HepG2 (cell line): ENCODE results near the gene MAN2A2. TPM values are rescaled to one million over a fixed set of nuclear protein-coding genes. Genes with fewer than 3 reads are reported as not detected.

Experiments used
- ARNT ChIP-seq: fragments of 450-650 bp; IDR thresholded peaks from 2 replicates; pipeline ENCODE4 v1.6.1; 2017
- CC2D1A ChIP-seq: sonication (generic); formaldehyde crosslinking; IDR thresholded peaks from 2 replicates; pipeline ENCODE4 v1.8.1; 2023; ENCODE audit warnings: mild to moderate bottlenecking, missing genetic modification reagents
- CSRNP2 ChIP-seq: sonication (generic); formaldehyde crosslinking; conservative IDR thresholded peaks from 2 replicates; pipeline ENCODE4 v1.8.0; 2022; ENCODE audit warnings: low read depth, missing genetic modification reagents
- ELF3 ChIP-seq: IDR thresholded peaks from 2 replicates; pipeline ENCODE4 v1.6.1; 2016; ENCODE audit warnings: missing genetic modification reagents, missing compliant biosample characterization
- FIP1L1 ChIP-seq: fragments of 200-400 bp; formaldehyde crosslinking; IDR thresholded peaks from 2 replicates; pipeline ENCODE4 v1.6.1; 2018; ENCODE audit warnings: low read depth, mild to moderate bottlenecking, low read length, moderate library complexity, borderline replicate concordance; ENCODE audit not compliant: insufficient read depth
- GFI1 ChIP-seq: sonication (generic); formaldehyde crosslinking; IDR thresholded peaks from 2 replicates; pipeline ENCODE4 v1.5.0; 2020; ENCODE audit warnings: missing genetic modification reagents, mild to moderate bottlenecking, borderline replicate concordance
- GTF3A ChIP-seq: sonication (generic); formaldehyde crosslinking; conservative IDR thresholded peaks from 2 replicates; pipeline ENCODE4 v1.4.0; 2020; ENCODE audit warnings: mild to moderate bottlenecking, missing genetic modification reagents
- HNRNPLL ChIP-seq: fragments of 200-400 bp; formaldehyde crosslinking; IDR thresholded peaks from 2 replicates; pipeline ENCODE4 v1.6.1; 2017; ENCODE audit warnings: mild to moderate bottlenecking, low read depth, low read length; ENCODE audit not compliant: poor library complexity, severe bottlenecking
- KLF9 ChIP-seq: IDR thresholded peaks from 2 replicates; pipeline ENCODE4 v1.6.1; 2016; ENCODE audit warnings: low read depth
- KMT2A ChIP-seq: sonication (generic); formaldehyde crosslinking; IDR thresholded peaks from 2 replicates; pipeline ENCODE4 v1.4.0; 2020; ENCODE audit warnings: missing genetic modification reagents
- MXI1 ChIP-seq: IDR thresholded peaks from 3 replicates; pipeline ENCODE4 v1.6.1; 2012; ENCODE audit warnings: low read depth, low read length, inconsistent platforms, borderline replicate concordance
- MYPOP ChIP-seq: sonication (generic); formaldehyde crosslinking; IDR thresholded peaks from 2 replicates; pipeline ENCODE4 v1.8.1; 2023; ENCODE audit warnings: mild to moderate bottlenecking, moderate library complexity, missing genetic modification reagents
- NBN ChIP-seq: fragments of 450-650 bp; conservative IDR thresholded peaks from 2 replicates; pipeline ENCODE4 v1.6.1; 2017
- NFIB ChIP-seq: sonication (generic); formaldehyde crosslinking; IDR thresholded peaks from 2 replicates; pipeline ENCODE4 v1.9.0; 2021; ENCODE audit warnings: missing genetic modification reagents, mild to moderate bottlenecking, borderline replicate concordance
- NFIC ChIP-seq: IDR thresholded peaks from 2 replicates; pipeline ENCODE4 v1.6.1; 2012; ENCODE audit warnings: mild to moderate bottlenecking, low read length, inconsistent platforms
- PHF20 ChIP-seq: sonication (generic); formaldehyde crosslinking; IDR thresholded peaks from 2 replicates; pipeline ENCODE4 v1.5.0; 2020; ENCODE audit warnings: mild to moderate bottlenecking, missing genetic modification reagents
- POLR2A ChIP-seq, 2 experiments: IDR thresholded peaks; 2 replicates each; pipeline ENCODE4 v1.6.1; 2011; ENCODE audit warnings: low read depth in 2 of 2, low read length in 2 of 2, mild to moderate bottlenecking in 1 of 2, moderate library complexity in 1 of 2; ENCODE audit not compliant: insufficient read depth in 1 of 2
- RARG ChIP-seq: sonication (generic); formaldehyde crosslinking; IDR thresholded peaks from 2 replicates; pipeline ENCODE4 v1.4.0; 2020; ENCODE audit warnings: low read depth, mild to moderate bottlenecking, missing genetic modification reagents
- REL ChIP-seq: sonication (generic); formaldehyde crosslinking; conservative IDR thresholded peaks from 2 replicates; pipeline ENCODE4 v1.8.0; 2022; ENCODE audit warnings: mild to moderate bottlenecking, missing genetic modification reagents, moderate library complexity
- SRF ChIP-seq: IDR thresholded peaks from 2 replicates; pipeline ENCODE4 v1.6.1; 2011; ENCODE audit warnings: mild to moderate bottlenecking, low read depth, low read length, moderate library complexity
- ZBTB21 ChIP-seq: sonication (generic); formaldehyde crosslinking; IDR thresholded peaks from 2 replicates; pipeline ENCODE4 v1.4.0; 2020; ENCODE audit warnings: missing genetic modification reagents
- ZGPAT ChIP-seq: IDR thresholded peaks from 2 replicates; pipeline ENCODE4 v1.6.1; 2016; ENCODE audit warnings: mild to moderate bottlenecking
- ZNF253 ChIP-seq: sonication (generic); formaldehyde crosslinking; IDR thresholded peaks from 2 replicates; pipeline ENCODE4 v1.8.0; 2022; ENCODE audit warnings: mild to moderate bottlenecking, missing genetic modification reagents, borderline replicate concordance
- ZNF546 ChIP-seq: sonication (generic); formaldehyde crosslinking; conservative IDR thresholded peaks from 2 replicates; pipeline ENCODE4 v1.8.1; 2023; ENCODE audit warnings: mild to moderate bottlenecking, missing genetic modification reagents
- ZNF549 ChIP-seq: sonication (generic); formaldehyde crosslinking; IDR thresholded peaks from 2 replicates; pipeline ENCODE4 v1.5.0; 2020; ENCODE audit warnings: missing genetic modification reagents
- ZNF788 ChIP-seq: sonication (generic); formaldehyde crosslinking; IDR thresholded peaks from 2 replicates; pipeline ENCODE4 v1.5.0; 2020; ENCODE audit warnings: mild to moderate bottlenecking, missing genetic modification reagents, borderline replicate concordance
- ZNF816 ChIP-seq: sonication (generic); formaldehyde crosslinking; IDR thresholded peaks from 2 replicates; pipeline ENCODE4 v1.8.0; 2022; ENCODE audit warnings: missing genetic modification reagents, mild to moderate bottlenecking, borderline replicate concordance
- ZSCAN21 ChIP-seq: sonication (generic); formaldehyde crosslinking; IDR thresholded peaks from 2 replicates; pipeline ENCODE4 v1.8.0; 2022; ENCODE audit warnings: mild to moderate bottlenecking, missing genetic modification reagents, moderate library complexity, borderline replicate concordance
- polyA plus RNA-seq, 8 experiments: library from polyadenylated mRNA; depleted of rRNA in 3 of 8; stranded (reverse) in 7 of 8; unstranded in 1 of 8; fragments of >200 nt; fragmentation: Illumina TruSeq in 4 of 8; extraction: Trizol in 4 of 8; gene quantifications; 2 replicates each; pipeline versions ENCODE4 v1.2.1 to v1.2.3, GENCODE V29; 2011 to 2016; ENCODE audit warnings: low read depth in 4 of 8, missing spikeins in 1 of 8, mixed read lengths in 1 of 8; ENCODE audit not compliant: insufficient read depth in 1 of 8
- total RNA-seq, 5 experiments: library from RNA; depleted of rRNA; stranded (reverse); fragments of >200 nt; fragmentation: Illumina TruSeq; extraction: Trizol; gene quantifications; 2 replicates each; pipeline ENCODE4 v1.2.3, GENCODE V29; 2016; ENCODE audit warnings: low read depth in 1 of 5

Gene MAN2A2
- total and polyA plus RNA-seq, 2 of the 13 experiments (the other 11 are each of a cell fraction or from before 2014, with no cell fraction given) = 17.5 to 51.5 TPM

- TF ChIP-seq CSRNP2 (CRISPR knock-in tag) (no peak), GFI1 (CRISPR knock-in tag) (peak; percentile 72), HNRNPLL (peak; percentile 55), POLR2A (IDR thresholded peaks at IDR 0.05; ENCODE audit: insufficient read depth in 1 of 2, low read depth in 2 of 2, low read length in 2 of 2) (peak; percentile 77 to 82), ZGPAT (CRISPR knock-in tag) (peak; percentile 86), REL (no peak), NFIC (no peak), ZNF816 (CRISPR knock-in tag) (no peak), ZNF549 (CRISPR knock-in tag) (0 out of 2 replicates have a peak, but pooled peaks have one; percentile 35), ZNF788 (peak; percentile 53; the same call in 1 of the 2 replicates), KLF9 (CRISPR knock-in tag) (peak; percentile 88), NFIB (CRISPR knock-in tag) (0 out of 2 replicates have a peak, but pooled peaks have one; percentile 65), PHF20 (CRISPR knock-in tag) (peak; percentile 56; the same call in 1 of the 2 replicates), ZSCAN21 (CRISPR knock-in tag) (peak; percentile 81), CC2D1A (CRISPR knock-in tag) (0 out of 2 replicates have a peak, but pooled peaks have one; percentile 48), ARNT (no peak), ZBTB21 (CRISPR knock-in tag) (no peak), ZNF253 (CRISPR knock-in tag) (no peak), ELF3 (CRISPR knock-in tag) (peak; percentile 48; the same call in 1 of the 2 replicates), GTF3A (no peak), NBN (no peak), MXI1 (peak; percentile 87; the same call in 2 of the 3 replicates), RARG (no peak), MYPOP (peak; percentile 78), FIP1L1 (no peak), SRF (no peak), ZNF546 (CRISPR knock-in tag) (peak; percentile 92), KMT2A (CRISPR knock-in tag) (peak; percentile 29; the same call in 1 of the 2 replicates)
Observed at GRCh38 chr15:90954712-90955623, 51.9 kb downstream of the MAN2A2 start, which contains the start of gene RCCD1 (continued).
